GM12801 (cell line): ENCODE data around the gene SGCB.

ENCODE experiments used
- CTCF ChIP-seq: IDR thresholded peaks from one replicate; pipeline ENCODE4 v1.5.1; 2011; ENCODE audit warnings: control low read depth; ENCODE audit not compliant: insufficient read length; ENCODE audit errors: extremely low read depth

The SGCB gene, protein sequence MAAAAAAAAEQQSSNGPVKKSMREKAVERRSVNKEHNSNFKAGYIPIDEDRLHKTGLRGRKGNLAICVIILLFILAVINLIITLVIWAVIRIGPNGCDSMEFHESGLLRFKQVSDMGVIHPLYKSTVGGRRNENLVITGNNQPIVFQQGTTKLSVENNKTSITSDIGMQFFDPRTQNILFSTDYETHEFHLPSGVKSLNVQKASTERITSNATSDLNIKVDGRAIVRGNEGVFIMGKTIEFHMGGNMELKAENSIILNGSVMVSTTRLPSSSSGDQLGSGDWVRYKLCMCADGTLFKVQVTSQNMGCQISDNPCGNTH

DNA sequence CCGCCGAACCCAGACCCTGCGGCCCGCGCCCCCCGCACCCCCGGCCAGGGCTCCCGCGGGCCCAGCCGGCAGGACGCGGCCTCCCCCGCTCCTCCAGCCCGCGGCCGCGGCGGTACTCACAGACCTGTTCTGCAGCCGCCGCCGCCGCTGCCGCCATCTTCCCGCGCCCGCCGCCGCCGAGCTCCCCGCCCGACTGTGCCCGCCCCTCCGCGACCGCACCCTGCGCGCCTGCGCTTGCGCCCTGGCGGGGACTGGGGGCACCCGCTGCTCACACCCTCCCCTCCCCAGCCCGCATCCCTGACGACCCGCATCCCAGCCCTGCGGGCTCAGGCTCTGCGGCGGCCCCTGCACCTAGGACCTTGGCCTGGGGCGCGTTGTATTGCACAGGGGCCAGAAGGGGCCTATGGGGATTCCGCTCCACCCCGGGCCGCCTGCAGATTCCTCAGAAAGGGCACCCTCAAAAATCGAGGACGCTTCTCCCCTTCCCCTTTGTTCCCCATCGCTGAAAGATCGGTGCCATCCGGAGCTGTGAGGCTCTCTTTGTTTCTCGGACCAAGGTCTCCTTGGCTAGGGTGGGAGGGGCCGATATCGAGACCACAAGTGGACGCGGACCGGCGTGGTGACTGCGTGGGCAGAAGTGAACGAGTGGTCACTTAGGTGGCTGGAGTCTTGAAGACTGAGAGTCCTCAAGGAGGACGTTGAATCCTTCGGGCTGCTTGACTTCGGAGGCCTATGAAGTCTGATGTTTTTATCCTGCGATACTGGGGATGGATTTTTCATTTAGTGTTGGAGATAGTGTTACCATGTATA lies at the start of gene SGCB:
SGCB (minus strand) TSS at position 197 of the 810 bp plus-strand sequence; CDS start at position 157, 40 bp downstream.
- no peak for TF ChIP-seq CTCF

GRCh38 chr4:52081216-52081615 lies 43.1 kb upstream of the SGCB start:
- no peak for TF ChIP-seq CTCF

DNA sequence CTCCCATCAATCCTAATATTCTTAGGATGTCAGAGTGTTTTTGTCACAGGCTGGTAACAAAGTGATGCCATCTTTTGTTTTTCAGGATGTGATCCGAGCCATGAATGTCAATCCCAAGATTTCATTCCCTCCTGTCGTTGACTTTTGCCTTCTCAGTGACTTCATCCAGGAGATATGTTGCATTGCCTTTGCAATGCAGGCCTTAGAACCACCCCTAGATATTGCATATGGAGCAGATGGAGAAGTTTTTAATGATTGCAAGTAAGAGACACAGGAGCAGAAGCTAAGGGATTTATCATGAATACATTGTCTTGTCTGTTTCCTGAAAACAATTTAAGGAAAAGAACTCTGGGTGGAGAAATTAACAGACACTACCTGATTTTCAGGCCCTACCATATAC lies 41.6 kb upstream of the SGCB start:
- no peak for TF ChIP-seq CTCF

- TF ChIP-seq CTCF: no peak
These were observed 38.6 kb upstream of the SGCB start for GRCh38 chr4:52076731-52077130.

DNA sequence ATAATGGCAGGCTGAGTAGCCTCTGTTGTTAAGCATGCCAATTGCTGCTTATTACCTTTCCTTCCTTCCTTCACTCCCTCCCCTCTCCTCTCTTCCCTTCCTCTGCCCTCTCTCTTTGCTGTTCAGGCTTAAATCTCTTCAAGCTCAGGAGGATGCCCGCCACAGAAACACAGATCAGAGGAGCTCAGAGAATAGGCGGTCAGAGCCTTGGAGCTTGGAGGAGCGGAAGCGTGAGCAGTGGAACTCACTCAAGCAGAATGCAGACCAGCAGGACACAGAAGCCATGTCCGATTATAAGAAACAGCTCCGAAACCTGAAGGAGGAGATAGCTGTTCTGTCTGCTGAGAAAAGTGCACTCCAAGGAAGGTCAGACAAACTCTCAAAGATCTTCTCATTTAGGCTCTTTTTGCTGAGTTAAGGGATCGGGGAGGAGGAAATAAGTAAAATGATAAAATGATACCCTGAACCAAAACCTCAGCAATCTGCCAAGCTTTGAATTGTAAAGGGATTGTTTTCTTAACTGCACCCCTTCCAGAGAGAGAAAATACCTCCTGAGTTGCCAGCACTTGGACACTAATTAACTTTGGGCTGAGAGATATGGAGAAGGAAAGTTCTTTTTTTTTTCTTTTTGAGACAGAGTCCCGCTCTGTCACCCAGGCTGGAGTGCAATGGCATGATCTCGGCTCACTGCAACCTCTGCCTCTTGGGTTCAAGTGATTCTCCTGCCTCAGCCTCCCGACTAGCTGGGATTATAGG lies 33.9 kb upstream of the SGCB start:
- no peak for TF ChIP-seq CTCF

DNA sequence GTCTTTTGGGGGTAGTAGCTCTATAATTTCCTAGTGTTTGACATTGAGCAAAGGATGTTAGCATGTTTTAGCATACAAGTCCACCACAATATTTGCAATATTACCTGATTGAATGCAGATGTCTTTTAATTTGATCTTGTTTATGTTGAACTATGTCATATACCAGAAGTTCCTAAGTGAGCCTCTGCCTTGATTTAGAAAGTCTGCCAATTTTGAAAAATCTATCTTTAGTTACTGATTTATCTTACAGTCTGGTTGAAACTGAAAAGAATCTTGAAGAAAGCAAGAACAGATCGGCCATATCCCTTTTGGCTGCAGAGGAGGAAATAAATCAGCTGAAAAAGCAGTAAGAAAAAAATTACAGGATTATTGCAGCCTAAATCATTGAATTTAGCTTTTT lies 31.5 kb upstream of the SGCB start:
- TF ChIP-seq CTCF: no peak

DNA sequence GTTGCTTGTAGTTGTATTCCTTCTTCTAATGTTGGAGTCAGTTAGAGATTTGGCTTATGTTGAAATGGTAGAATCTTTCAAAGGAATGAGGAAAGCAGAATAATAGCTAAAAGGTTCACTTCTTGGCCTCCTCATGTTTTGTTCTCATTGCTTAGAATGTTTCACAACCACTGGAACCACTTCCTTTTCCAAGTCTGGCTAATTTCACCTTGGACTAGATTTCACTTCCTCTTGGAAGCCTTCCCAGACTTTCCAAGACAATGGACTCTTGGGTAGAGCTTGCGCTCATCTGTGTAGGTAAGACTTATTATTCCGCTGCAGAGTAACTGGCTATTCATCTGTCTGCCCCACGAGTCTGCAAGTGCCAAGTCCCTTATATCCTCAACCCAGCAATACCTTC lies 21.3 kb upstream of the SGCB start:
- TF ChIP-seq CTCF: no peak
